Measurements from ENCODE around the gene TMEM256. TPM values are rescaled to one million over a fixed set of nuclear protein-coding genes. Genes with fewer than 3 reads are reported as not detected.

TMEM256 gene
- total and polyA plus RNA-seq, 9 of the 15 experiments (the other 6 are each of a cell fraction or from before 2014, with no cell fraction given), result 43.4 to 177 (median 68.5) TPM

DNA sequence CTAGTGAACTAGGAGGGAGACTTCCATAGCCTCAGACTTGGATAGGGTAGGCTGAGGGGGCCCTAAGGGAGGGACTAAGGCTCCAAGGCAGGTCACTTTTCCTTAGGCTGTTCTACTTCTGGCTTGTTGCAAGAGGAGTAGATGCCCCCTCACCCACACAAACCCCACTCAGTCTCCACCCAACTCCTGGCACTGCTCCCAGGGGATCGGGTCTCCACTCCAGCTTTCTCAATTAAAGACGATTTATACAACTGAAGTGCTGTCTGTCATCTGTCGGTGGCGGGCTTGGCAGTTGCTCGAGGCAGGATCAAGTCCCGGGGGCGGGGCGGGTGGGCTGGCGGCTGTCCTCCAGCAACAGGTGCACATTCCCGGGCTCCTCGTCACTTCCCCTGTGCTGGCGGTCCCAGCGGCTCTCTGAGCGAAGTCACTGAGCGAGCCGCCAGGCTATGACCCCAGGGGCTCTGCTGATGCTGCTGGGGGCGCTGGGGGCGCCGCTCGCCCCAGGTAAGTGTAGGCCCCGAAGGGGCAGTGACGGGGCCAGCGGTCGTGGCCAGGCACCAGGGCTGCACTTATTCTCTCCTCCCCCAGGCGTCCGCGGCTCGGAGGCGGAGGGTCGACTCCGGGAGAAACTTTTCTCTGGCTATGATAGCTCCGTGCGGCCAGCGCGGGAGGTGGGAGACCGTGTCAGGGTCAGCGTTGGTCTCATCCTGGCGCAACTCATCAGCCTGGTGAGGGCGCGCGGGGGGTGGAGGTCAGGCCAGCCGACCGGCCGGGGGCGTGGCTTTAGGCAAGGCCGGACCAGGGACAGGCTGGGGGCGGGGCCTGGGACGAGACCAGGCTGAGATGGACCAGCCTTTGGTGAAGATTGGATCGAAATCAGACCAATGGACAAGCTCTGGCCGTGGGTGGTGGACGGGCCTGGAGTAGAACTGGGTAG lies 41.1 kb upstream of the TMEM256 start, which contains the start of gene CHRNB1 (continued):
- TF ChIP-seq, protein P1, sequence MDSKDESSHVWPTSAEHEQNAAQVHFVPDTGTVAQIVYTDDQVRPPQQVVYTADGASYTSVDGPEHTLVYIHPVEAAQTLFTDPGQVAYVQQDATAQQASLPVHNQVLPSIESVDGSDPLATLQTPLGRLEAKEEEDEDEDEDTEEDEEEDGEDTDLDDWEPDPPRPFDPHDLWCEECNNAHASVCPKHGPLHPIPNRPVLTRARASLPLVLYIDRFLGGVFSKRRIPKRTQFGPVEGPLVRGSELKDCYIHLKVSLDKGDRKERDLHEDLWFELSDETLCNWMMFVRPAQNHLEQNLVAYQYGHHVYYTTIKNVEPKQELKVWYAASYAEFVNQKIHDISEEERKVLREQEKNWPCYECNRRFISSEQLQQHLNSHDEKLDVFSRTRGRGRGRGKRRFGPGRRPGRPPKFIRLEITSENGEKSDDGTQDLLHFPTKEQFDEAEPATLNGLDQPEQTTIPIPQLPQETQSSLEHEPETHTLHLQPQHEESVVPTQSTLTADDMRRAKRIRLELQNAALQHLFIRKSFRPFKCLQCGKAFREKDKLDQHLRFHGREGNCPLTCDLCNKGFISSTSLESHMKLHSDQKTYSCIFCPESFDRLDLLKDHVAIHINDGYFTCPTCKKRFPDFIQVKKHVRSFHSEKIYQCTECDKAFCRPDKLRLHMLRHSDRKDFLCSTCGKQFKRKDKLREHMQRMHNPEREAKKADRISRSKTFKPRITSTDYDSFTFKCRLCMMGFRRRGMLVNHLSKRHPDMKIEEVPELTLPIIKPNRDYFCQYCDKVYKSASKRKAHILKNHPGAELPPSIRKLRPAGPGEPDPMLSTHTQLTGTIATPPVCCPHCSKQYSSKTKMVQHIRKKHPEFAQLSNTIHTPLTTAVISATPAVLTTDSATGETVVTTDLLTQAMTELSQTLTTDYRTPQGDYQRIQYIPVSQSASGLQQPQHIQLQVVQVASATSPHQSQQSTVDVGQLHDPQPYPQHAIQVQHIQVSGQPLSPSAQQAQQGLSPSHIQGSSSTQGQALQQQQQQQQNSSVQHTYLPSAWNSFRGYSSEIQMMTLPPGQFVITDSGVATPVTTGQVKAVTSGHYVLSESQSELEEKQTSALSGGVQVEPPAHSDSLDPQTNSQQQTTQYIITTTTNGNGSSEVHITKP (IDR thresholded peaks at IDR 0.05; ENCODE audit: partially characterized antibody), result peak; percentile 20
- no peak for TF ChIP-seq CEBPG (CRISPR knock-in tag; IDR thresholded peaks at IDR 0.05)
- TF ChIP-seq CEBPG (tag; conservative IDR thresholded peaks at IDR 0.05 in 1 of 2, IDR thresholded peaks at IDR 0.05 in 1 of 2), result no peak
- no peak for TF ChIP-seq NR2F6 (CRISPR knock-in tag; IDR thresholded peaks at IDR 0.05)
- TF ChIP-seq, protein P2, sequence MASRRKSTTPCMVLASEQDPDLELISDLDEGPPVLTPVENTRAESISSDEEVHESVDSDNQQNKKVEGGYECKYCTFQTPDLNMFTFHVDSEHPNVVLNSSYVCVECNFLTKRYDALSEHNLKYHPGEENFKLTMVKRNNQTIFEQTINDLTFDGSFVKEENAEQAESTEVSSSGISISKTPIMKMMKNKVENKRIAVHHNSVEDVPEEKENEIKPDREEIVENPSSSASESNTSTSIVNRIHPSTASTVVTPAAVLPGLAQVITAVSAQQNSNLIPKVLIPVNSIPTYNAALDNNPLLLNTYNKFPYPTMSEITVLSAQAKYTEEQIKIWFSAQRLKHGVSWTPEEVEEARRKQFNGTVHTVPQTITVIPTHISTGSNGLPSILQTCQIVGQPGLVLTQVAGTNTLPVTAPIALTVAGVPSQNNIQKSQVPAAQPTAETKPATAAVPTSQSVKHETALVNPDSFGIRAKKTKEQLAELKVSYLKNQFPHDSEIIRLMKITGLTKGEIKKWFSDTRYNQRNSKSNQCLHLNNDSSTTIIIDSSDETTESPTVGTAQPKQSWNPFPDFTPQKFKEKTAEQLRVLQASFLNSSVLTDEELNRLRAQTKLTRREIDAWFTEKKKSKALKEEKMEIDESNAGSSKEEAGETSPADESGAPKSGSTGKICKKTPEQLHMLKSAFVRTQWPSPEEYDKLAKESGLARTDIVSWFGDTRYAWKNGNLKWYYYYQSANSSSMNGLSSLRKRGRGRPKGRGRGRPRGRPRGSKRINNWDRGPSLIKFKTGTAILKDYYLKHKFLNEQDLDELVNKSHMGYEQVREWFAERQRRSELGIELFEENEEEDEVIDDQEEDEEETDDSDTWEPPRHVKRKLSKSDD (conservative IDR thresholded peaks at IDR 0.05; ENCODE audit: low read length), result no peak
- TF ChIP-seq, protein P3, sequence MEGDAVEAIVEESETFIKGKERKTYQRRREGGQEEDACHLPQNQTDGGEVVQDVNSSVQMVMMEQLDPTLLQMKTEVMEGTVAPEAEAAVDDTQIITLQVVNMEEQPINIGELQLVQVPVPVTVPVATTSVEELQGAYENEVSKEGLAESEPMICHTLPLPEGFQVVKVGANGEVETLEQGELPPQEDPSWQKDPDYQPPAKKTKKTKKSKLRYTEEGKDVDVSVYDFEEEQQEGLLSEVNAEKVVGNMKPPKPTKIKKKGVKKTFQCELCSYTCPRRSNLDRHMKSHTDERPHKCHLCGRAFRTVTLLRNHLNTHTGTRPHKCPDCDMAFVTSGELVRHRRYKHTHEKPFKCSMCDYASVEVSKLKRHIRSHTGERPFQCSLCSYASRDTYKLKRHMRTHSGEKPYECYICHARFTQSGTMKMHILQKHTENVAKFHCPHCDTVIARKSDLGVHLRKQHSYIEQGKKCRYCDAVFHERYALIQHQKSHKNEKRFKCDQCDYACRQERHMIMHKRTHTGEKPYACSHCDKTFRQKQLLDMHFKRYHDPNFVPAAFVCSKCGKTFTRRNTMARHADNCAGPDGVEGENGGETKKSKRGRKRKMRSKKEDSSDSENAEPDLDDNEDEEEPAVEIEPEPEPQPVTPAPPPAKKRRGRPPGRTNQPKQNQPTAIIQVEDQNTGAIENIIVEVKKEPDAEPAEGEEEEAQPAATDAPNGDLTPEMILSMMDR (IDR thresholded peaks at IDR 0.05 in 2 of 3, conservative IDR thresholded peaks at IDR 0.05 in 1 of 3; ENCODE audit: insufficient read depth in 2 of 3, low read depth in 1 of 3, low read length in 3 of 3), result peak in 2 of 3 experiments; percentile 10 to 16; a peak in 1 of 6 replicates
- TF ChIP-seq CHCHD3 (CRISPR knock-in tag; IDR thresholded peaks at IDR 0.05), result no peak
- peak; percentile 61 to 70 for TF ChIP-seq NRF1 (conservative IDR thresholded peaks at IDR 0.05 in 1 of 2, IDR thresholded peaks at IDR 0.05 in 1 of 2)
- TF ChIP-seq, protein P4, sequence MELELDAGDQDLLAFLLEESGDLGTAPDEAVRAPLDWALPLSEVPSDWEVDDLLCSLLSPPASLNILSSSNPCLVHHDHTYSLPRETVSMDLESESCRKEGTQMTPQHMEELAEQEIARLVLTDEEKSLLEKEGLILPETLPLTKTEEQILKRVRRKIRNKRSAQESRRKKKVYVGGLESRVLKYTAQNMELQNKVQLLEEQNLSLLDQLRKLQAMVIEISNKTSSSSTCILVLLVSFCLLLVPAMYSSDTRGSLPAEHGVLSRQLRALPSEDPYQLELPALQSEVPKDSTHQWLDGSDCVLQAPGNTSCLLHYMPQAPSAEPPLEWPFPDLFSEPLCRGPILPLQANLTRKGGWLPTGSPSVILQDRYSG (tag; conservative IDR thresholded peaks at IDR 0.05; ENCODE audit: low read depth), result no peak
- TF ChIP-seq LCOR (CRISPR knock-in tag; IDR thresholded peaks at IDR 0.05), result no peak
- TF ChIP-seq ZBTB7A (IDR thresholded peaks at IDR 0.05; ENCODE audit: borderline replicate concordance, control insufficient read depth, low read depth, low read length), result peak; percentile 73; the same call in 1 of the 2 replicates
